Trophoblast cell (in vitro differentiated cells and primary cell): ENCODE data around the gene MYRIP.

Experiments used
- DNase-seq, 2 donors: peaks; one replicate each; pipeline ENCODE4 v3.0.0-alpha.2; 2016
- H2AFZ ChIP-seq: 2 replicates; pipeline ENCODE4 v1.6.1; 2013; ENCODE audit warnings: low read length, moderate library complexity, mild to moderate bottlenecking; ENCODE audit not compliant: insufficient read depth, poor library complexity
- H2AK5ac ChIP-seq: 2 replicates; pipeline ENCODE4 v1.6.1; 2013; ENCODE audit warnings: mild to moderate bottlenecking, low read length
- H2BK120ac ChIP-seq: 2 replicates; pipeline ENCODE4 v1.6.1; 2013; ENCODE audit warnings: low read length, mild to moderate bottlenecking, moderate library complexity; ENCODE audit not compliant: insufficient read depth, poor library complexity
- H2BK12ac ChIP-seq: 2 replicates; pipeline ENCODE4 v1.6.1; 2013; ENCODE audit warnings: mild to moderate bottlenecking, low read length, moderate library complexity
- H2BK5ac ChIP-seq: 2 replicates; pipeline ENCODE4 v1.6.1; 2013; ENCODE audit warnings: low read length, low read depth, moderate library complexity, mild to moderate bottlenecking; ENCODE audit not compliant: poor library complexity
- H3K14ac ChIP-seq: 2 replicates; pipeline ENCODE4 v1.6.1; 2013; ENCODE audit warnings: mild to moderate bottlenecking, low read length
- H3K18ac ChIP-seq: 2 replicates; pipeline ENCODE4 v1.6.1; 2013; ENCODE audit warnings: mild to moderate bottlenecking, low read length
- H3K23ac ChIP-seq: 2 replicates; pipeline ENCODE4 v1.6.1; 2013; ENCODE audit warnings: low read length
- H3K27ac ChIP-seq: 2 replicates; pipeline ENCODE4 v1.5.1; 2013; ENCODE audit warnings: low read depth, mild to moderate bottlenecking, inconsistent platforms, low read length, moderate library complexity
- H3K27me3 ChIP-seq: 2 replicates; pipeline ENCODE4 v1.6.1; 2013; ENCODE audit warnings: inconsistent platforms, mild to moderate bottlenecking, low read length, moderate library complexity; ENCODE audit not compliant: insufficient read depth
- H3K36me3 ChIP-seq, 2 experiments: 1 replicate in 1 of 2; 2 replicates in 1 of 2; pipeline ENCODE4 v1.6.1; 2013; ENCODE audit warnings: low read length in 2 of 2, mild to moderate bottlenecking in 2 of 2, moderate library complexity in 1 of 2; ENCODE audit not compliant: insufficient read depth in 2 of 2, control insufficient read depth in 1 of 2
- H3K4ac ChIP-seq: 2 replicates; pipeline ENCODE4 v1.6.1; 2013; ENCODE audit warnings: low read depth, mild to moderate bottlenecking, low read length, moderate library complexity
- H3K4me1 ChIP-seq, 2 experiments: 1 replicate in 1 of 2; 2 replicates in 1 of 2; pipeline ENCODE4 v1.6.1; 2013; ENCODE audit warnings: low read length in 2 of 2, mild to moderate bottlenecking in 2 of 2, moderate library complexity in 1 of 2; ENCODE audit not compliant: insufficient read depth in 2 of 2, control insufficient read depth in 1 of 2
- H3K4me2 ChIP-seq: 2 replicates; pipeline ENCODE4 v1.6.1; 2013; ENCODE audit warnings: inconsistent platforms, mild to moderate bottlenecking, low read length, moderate library complexity
- H3K4me3 ChIP-seq: 2 replicates; pipeline ENCODE4 v1.5.1; 2013; ENCODE audit warnings: mild to moderate bottlenecking, low read depth, low read length, inconsistent platforms
- H3K79me1 ChIP-seq: one replicate; pipeline ENCODE4 v1.6.1; 2013; ENCODE audit warnings: low read length
- H3K79me2 ChIP-seq: 2 replicates; pipeline ENCODE4 v1.6.1; 2013; ENCODE audit warnings: low read length, mild to moderate bottlenecking; ENCODE audit not compliant: control insufficient read depth, insufficient read depth, poor library complexity
- H3K9ac ChIP-seq: 2 replicates; pipeline ENCODE4 v1.6.1; 2013; ENCODE audit warnings: mild to moderate bottlenecking, low read length
- H3K9me3 ChIP-seq: 2 replicates; pipeline ENCODE4 v1.6.1; 2013; ENCODE audit warnings: low read depth, mild to moderate bottlenecking, control low read depth, inconsistent platforms, low read length; ENCODE audit not compliant: insufficient read depth
- H4K12ac ChIP-seq: 2 replicates; pipeline ENCODE4 v1.6.1; 2013; ENCODE audit warnings: low read depth, mild to moderate bottlenecking, low read length, moderate library complexity
- H4K8ac ChIP-seq: 2 replicates; pipeline ENCODE4 v1.6.1; 2013; ENCODE audit warnings: low read depth, mild to moderate bottlenecking, low read length, moderate library complexity
- H4K91ac ChIP-seq: one replicate; pipeline ENCODE4 v1.6.1; 2013; ENCODE audit warnings: low read depth, mild to moderate bottlenecking, low read length, moderate library complexity
- WGBS: extraction: QIAGEN DNeasy Blood & Tissue Kit; methylation state at CpG from one replicate; pipeline ENCODE4 v1.1.7; 2013; ENCODE audit warnings: missing lambda C conversion rate; ENCODE audit not compliant: insufficient read length, insufficient coverage; ENCODE audit errors: extremely low coverage; 5-methylcytosine and 5-hydroxymethylcytosine counted together

The MYRIP gene

GRCh38 chr3:40054568-40055222 is 245.3 kb downstream of the MYRIP start:
- WGBS, result no CpG with 5 or more reads among the region's 3 CpGs
- H4K12ac ChIP-seq, result no peak overlapping the region
- H2BK5ac ChIP-seq, result no peak overlapping the region
- no peak overlapping the region for H3K4me2 ChIP-seq
- no peak overlapping the region for H3K4me3 ChIP-seq
- DNase-seq, result peak in 1 of 2 donors; percentile 45
- H4K91ac ChIP-seq, result no peak overlapping the region
- no peaks in the 10 kb centered on the region for H3K27me3 ChIP-seq
- peaks cover 0 to 1% of the 10 kb centered on the region in 2 experiments for H3K4me1 ChIP-seq
- H2AK5ac ChIP-seq, result no peak overlapping the region
- H3K4ac ChIP-seq, result no peak overlapping the region
- no peak overlapping the region for H3K18ac ChIP-seq
- no peak overlapping the region for H3K23ac ChIP-seq
- H3K36me3 ChIP-seq, result no peaks in the 10 kb centered on the region
- H3K9ac ChIP-seq, result no peak overlapping the region
- H3K27ac ChIP-seq, result no peak overlapping the region
- no peak overlapping the region for H2AFZ ChIP-seq
- no peak overlapping the region for H4K8ac ChIP-seq
- H3K79me2 ChIP-seq, result no peaks in the 10 kb centered on the region
- H3K79me1 ChIP-seq, result no peaks in the 10 kb centered on the region
- H2BK120ac ChIP-seq, result no peak overlapping the region
- no peak overlapping the region for H2BK12ac ChIP-seq
- H3K14ac ChIP-seq, result no peak overlapping the region
- no peaks in the 10 kb centered on the region for H3K9me3 ChIP-seq

GRCh38 chr3:40055361-40055760 is 246.0 kb downstream of the MYRIP start:
- no peak overlapping the region for H3K4me3 ChIP-seq
- H3K4me1 ChIP-seq, result peaks cover 0 to 1% of the 10 kb centered on the region in 2 experiments
- no peaks in the 10 kb centered on the region for H3K79me1 ChIP-seq
- no peak overlapping the region for H2AFZ ChIP-seq
- H3K4ac ChIP-seq, result no peak overlapping the region
- H2AK5ac ChIP-seq, result no peak overlapping the region
- H3K27ac ChIP-seq, result no peak overlapping the region
- no peak overlapping the region for H4K91ac ChIP-seq
- no peak overlapping the region for H3K18ac ChIP-seq
- no peak overlapping the region for H3K4me2 ChIP-seq
- no peak overlapping the region for H2BK120ac ChIP-seq
- H3K27me3 ChIP-seq, result no peaks in the 10 kb centered on the region
- H3K36me3 ChIP-seq, result no peaks in the 10 kb centered on the region
- H3K14ac ChIP-seq, result no peak overlapping the region
- no peak overlapping the region for H4K12ac ChIP-seq
- H3K9ac ChIP-seq, result no peak overlapping the region
- H3K79me2 ChIP-seq, result no peaks in the 10 kb centered on the region
- no CpG with 5 or more reads among the region's 1 CpG for WGBS
- no peak overlapping the region for H4K8ac ChIP-seq
- no peak for DNase-seq
- no peak overlapping the region for H2BK12ac ChIP-seq
- no peak overlapping the region for H2BK5ac ChIP-seq
- no peaks in the 10 kb centered on the region for H3K9me3 ChIP-seq
- no peak overlapping the region for H3K23ac ChIP-seq

- Histone ChIP-seq H3K4me3 (no peak overlapping the region), H3K79me1 (no peaks in the 10 kb centered on the region), H3K27ac (no peak overlapping the region), H3K14ac (no peak overlapping the region), H2BK12ac (no peak overlapping the region), H3K23ac (no peak overlapping the region), H3K27me3 (no peaks in the 10 kb centered on the region), H3K4me2 (no peak overlapping the region), H3K18ac (no peak overlapping the region), H3K36me3 (no peaks in the 10 kb centered on the region), H2AFZ (no peak overlapping the region), H4K91ac (no peak overlapping the region), H2AK5ac (no peak overlapping the region), H2BK120ac (no peak overlapping the region), H4K12ac (no peak overlapping the region), H3K9me3 (no peaks in the 10 kb centered on the region), H4K8ac (no peak overlapping the region), H3K9ac (no peak overlapping the region), H3K4me1 (peaks cover 0 to 1% of the 10 kb centered on the region in 2 experiments), H2BK5ac (no peak overlapping the region), H3K4ac (no peak overlapping the region), H3K79me2 (no peaks in the 10 kb centered on the region)
- WGBS, result no CpG with 5 or more reads among the region's 3 CpGs
- DNase-seq, result no peak
Measured at GRCh38 chr3:40055956-40056355, 246.5 kb downstream of the MYRIP start.

GRCh38 chr3:40057077-40057476 is 247.7 kb downstream of the MYRIP start:
- no peak overlapping the region for H3K4ac ChIP-seq
- no peak overlapping the region for H2AK5ac ChIP-seq
- H3K27me3 ChIP-seq, result no peaks in the 10 kb centered on the region
- no peak overlapping the region for H4K8ac ChIP-seq
- no peak overlapping the region for H2AFZ ChIP-seq
- no peak overlapping the region for H3K9ac ChIP-seq
- H4K12ac ChIP-seq, result no peak overlapping the region
- WGBS, result no CpG with 5 or more reads among the region's 2 CpGs
- no peaks in the 10 kb centered on the region for H3K9me3 ChIP-seq
- H2BK120ac ChIP-seq, result no peak overlapping the region
- DNase-seq, result no peak
- no peak overlapping the region for H3K4me3 ChIP-seq
- no peak overlapping the region for H3K18ac ChIP-seq
- no peak overlapping the region for H3K4me2 ChIP-seq
- H3K27ac ChIP-seq, result no peak overlapping the region
- no peak overlapping the region for H4K91ac ChIP-seq
- H2BK12ac ChIP-seq, result no peak overlapping the region
- no peaks in the 10 kb centered on the region for H3K79me1 ChIP-seq
- H3K79me2 ChIP-seq, result no peaks in the 10 kb centered on the region
- H3K36me3 ChIP-seq, result no peaks in the 10 kb centered on the region
- H3K23ac ChIP-seq, result no peak overlapping the region
- H3K4me1 ChIP-seq, result peaks cover 0 to 1% of the 10 kb centered on the region in 2 experiments
- no peak overlapping the region for H3K14ac ChIP-seq
- no peak overlapping the region for H2BK5ac ChIP-seq
